ENCODE data around the gene GTF2E1. TPM values are rescaled to one million over a fixed set of nuclear protein-coding genes. Genes with fewer than 3 reads are reported as not detected.
"Not testable (repeated sequence)": the region's sequence is repeated elsewhere in the genome, so short reads cannot be mapped to it uniquely, and the experiment has no call there.

The GTF2E1 gene
- total RNA-seq, 1 donor from 2014 or later: 45.9 TPM

GRCh38 chr3:120756061-120756460 is 13.5 kb downstream of the GTF2E1 start:
- no peak for DNase-seq

GRCh38 chr3:120758551-120758950 is 16.0 kb downstream of the GTF2E1 start:
- DNase-seq: not testable (repeated sequence)

- DNase-seq: no peak
These were observed 20.1 kb downstream of the GTF2E1 start for GRCh38 chr3:120762615-120763014.

- DNase-seq: no peak
These were observed 21.1 kb downstream of the GTF2E1 start for GRCh38 chr3:120763601-120764000.

GRCh38 chr3:120764206-120764605 is 21.7 kb downstream of the GTF2E1 start:
- DNase-seq: no peak

GRCh38 chr3:120765830-120766493 is 23.4 kb downstream of the GTF2E1 start:
- no peak for DNase-seq

GRCh38 chr3:120766576-120766975 is 24.0 kb downstream of the GTF2E1 start:
- DNase-seq: no peak

- DNase-seq: no peak
These were observed 24.6 kb downstream of the GTF2E1 start for GRCh38 chr3:120767106-120767505.

- DNase-seq: no peak
These were observed 26.9 kb downstream of the GTF2E1 start for GRCh38 chr3:120769436-120769835.

- DNase-seq: no peak
These were observed 28.3 kb downstream of the GTF2E1 start for GRCh38 chr3:120770891-120771290.

GRCh38 chr3:120772081-120772480 is 29.5 kb downstream of the GTF2E1 start:
- DNase-seq: no peak

GRCh38 chr3:120773932-120774331 is 31.4 kb downstream of the GTF2E1 start:
- no peak for DNase-seq

- DNase-seq: no peak
These were observed 32.9 kb downstream of the GTF2E1 start for GRCh38 chr3:120775411-120775810.

- no peak for DNase-seq
These were observed 36.2 kb downstream of the GTF2E1 start for GRCh38 chr3:120778776-120779175.

- peak; percentile 95 for DNase-seq
These were observed 38.4 kb downstream of the GTF2E1 start for GRCh38 chr3:120780977-120781376.

- DNase-seq: peak; percentile 34
These were observed 43.3 kb downstream of the GTF2E1 start for GRCh38 chr3:120785832-120786231.

GRCh38 chr3:120791010-120791409 is 48.5 kb downstream of the GTF2E1 start:
- DNase-seq: no peak

GRCh38 chr3:120791913-120792312 is 49.4 kb downstream of the GTF2E1 start:
- DNase-seq: peak; percentile 81

GRCh38 chr3:120793601-120794000 is 51.1 kb downstream of the GTF2E1 start:
- peak; percentile 15 for DNase-seq

GRCh38 chr3:120795017-120795648 is 52.6 kb downstream of the GTF2E1 start:
- peak; percentile 92 for DNase-seq

GRCh38 chr3:120795959-120796358 is 53.4 kb downstream of the GTF2E1 start:
- no peak for DNase-seq

GRCh38 chr3:120796976-120797375 is 54.4 kb downstream of the GTF2E1 start:
- DNase-seq: no peak

- DNase-seq: no peak
These were observed 55.3 kb downstream of the GTF2E1 start for GRCh38 chr3:120797857-120798256.

- no peak for DNase-seq
These were observed 55.8 kb downstream of the GTF2E1 start for GRCh38 chr3:120798346-120798745.

GRCh38 chr3:120800625-120801024 is 58.1 kb downstream of the GTF2E1 start:
- no peak for DNase-seq

Measured in dermis blood vessel endothelial cell (primary cell).